GM12878 (cell line): ENCODE data around the gene CHID1. TPM values are rescaled to one million over a fixed set of nuclear protein-coding genes. Genes with fewer than 3 reads are reported as not detected.

Experiments used
- ATAC-seq: fragments of 200-7000 bp; cut with Tn5 transposase; 3 replicates; pipeline ENCODE4 v1.9.1; 2020; ENCODE audit warnings: mild to moderate bottlenecking, moderate library complexity
- BruUV-seq: library from RNA; stranded (reverse); fragments of 400-500 nt; replicated peaks from 2 replicates; lab custom pipeline; 2021; lab: Mats Ljungman, UMichigan
- CTCF ChIA-PET: fragments of 300-600 bp; sonication (Branson Sonifier 250); formaldehyde crosslinking; extraction: SDS; loops from one replicate; lab custom pipeline; 2021; ENCODE audit warnings: inconsistent platforms; lab: Yijun Ruan, JAX
- POLR2A ChIA-PET: fragments of 350-600 bp; formaldehyde crosslinking; extraction: SDS; loops from one replicate; lab custom pipeline; 2021; ENCODE audit warnings: inconsistent platforms; lab: Charles Lee
- RAD21 ChIA-PET: fragments of 300-600 bp; sonication (Branson Sonifier 250); formaldehyde crosslinking; loops from one replicate; lab custom pipeline; 2023; ENCODE audit warnings: antibody characterized with exemption; ENCODE audit not compliant: unreplicated experiment; lab: Charles Lee
- SMC1A ChIA-PET: fragments of 300-600 bp; sonication (Branson Sonifier 250); formaldehyde crosslinking; loops from one replicate; lab custom pipeline; 2023; ENCODE audit not compliant: unreplicated experiment, uncharacterized antibody; lab: Charles Lee
- DNase-seq: peaks from one replicate; pipeline ENCODE4 v3.0.0-alpha.2; 2011; ENCODE audit warnings: low read depth, low spot score
- FAIRE-seq: peaks from 3 replicates; lab custom pipeline; 2011; peaks lifted over from hg19 to GRCh38; lab: Jason Lieb, UNC
- H2AFZ ChIP-seq: 2 replicates; pipeline ENCODE4 v1.6.0; 2011; ENCODE audit warnings: low read depth, low read length, control low read depth; ENCODE audit not compliant: control insufficient read depth
- H3K27ac ChIP-seq: 2 replicates; pipeline ENCODE4 v1.5.1; 2011; ENCODE audit warnings: control low read depth; ENCODE audit not compliant: control insufficient read depth, insufficient read depth
- H3K27me3 ChIP-seq, 2 experiments: replicated peaks in 1 of 2; 2 replicates each; pipeline versions ENCODE4 v1.6.0 to v1.6.1; 2011; ENCODE audit warnings: low read length in 1 of 2; ENCODE audit not compliant: control insufficient read depth in 2 of 2, insufficient read depth in 2 of 2
- H3K36me3 ChIP-seq, 2 experiments: 2 replicates each; pipeline ENCODE4 v1.5.1; 2011; ENCODE audit warnings: low read length in 1 of 2; ENCODE audit not compliant: control insufficient read depth in 2 of 2, insufficient read depth in 2 of 2
- H3K4me1 ChIP-seq: 2 replicates; pipeline ENCODE4 v1.6.1; 2011; ENCODE audit warnings: mild to moderate bottlenecking, low read length, moderate library complexity, mixed read lengths; ENCODE audit not compliant: control insufficient read depth, insufficient read depth
- H3K4me2 ChIP-seq: 2 replicates; pipeline ENCODE4 v1.6.0; 2011; ENCODE audit warnings: control low read depth; ENCODE audit not compliant: control insufficient read depth, insufficient read depth
- H3K4me3 ChIP-seq: fragments of 200-600 bp; sonication (generic); 2 replicates; pipeline ENCODE4 v1.5.1; 2016
- H3K79me2 ChIP-seq: 2 replicates; pipeline ENCODE4 v1.6.0; 2011; ENCODE audit warnings: low read length; ENCODE audit not compliant: control insufficient read depth, insufficient read depth
- H3K9ac ChIP-seq: 2 replicates; pipeline ENCODE4 v1.8.0; 2011; ENCODE audit warnings: low read length, control low read depth, mixed read lengths; ENCODE audit not compliant: control insufficient read depth, insufficient read depth
- H3K9me3 ChIP-seq: replicated peaks from 3 replicates; pipeline ENCODE4 v1.5.1; 2011; ENCODE audit warnings: mild to moderate bottlenecking, low read length; ENCODE audit not compliant: control insufficient read depth, insufficient read depth
- H4K20me1 ChIP-seq: 2 replicates; pipeline ENCODE4 v1.6.0; 2011; ENCODE audit not compliant: control insufficient read depth, insufficient read depth
- ATF7 ChIP-seq: fragments of 450-650 bp; IDR thresholded peaks from 2 replicates; pipeline ENCODE4 v1.6.1; 2016; ENCODE audit warnings: low read depth, mild to moderate bottlenecking
- FOXM1 ChIP-seq: IDR thresholded peaks from 2 replicates; pipeline ENCODE4 v1.6.1; 2012; ENCODE audit warnings: low read depth, mild to moderate bottlenecking, inconsistent platforms, low read length, moderate library complexity
- MEF2B ChIP-seq: fragments of 450-650 bp; IDR thresholded peaks from 2 replicates; pipeline ENCODE4 v1.6.1; 2018; ENCODE audit warnings: mild to moderate bottlenecking, moderate library complexity; ENCODE audit not compliant: partially characterized antibody, poor library complexity, severe bottlenecking
- NFXL1 ChIP-seq: fragments of 450-650 bp; IDR thresholded peaks from 2 replicates; pipeline ENCODE4 v1.6.1; 2017; ENCODE audit warnings: antibody characterized with exemption, mild to moderate bottlenecking, borderline replicate concordance
- NFYA ChIP-seq: IDR thresholded peaks from 2 replicates; pipeline ENCODE4 v1.6.1; 2011; ENCODE audit warnings: low read depth, mild to moderate bottlenecking, low read length, improper control_type of control experiment, borderline replicate concordance
- PBX3 ChIP-seq: IDR thresholded peaks from 2 replicates; pipeline ENCODE4 v1.6.1; 2011; ENCODE audit warnings: mild to moderate bottlenecking, low read depth, low read length, moderate library complexity; ENCODE audit not compliant: insufficient replicate concordance
- SIX5 ChIP-seq: IDR thresholded peaks from 2 replicates; pipeline ENCODE4 v1.6.1; 2011; ENCODE audit warnings: mild to moderate bottlenecking, low read depth, low read length, moderate library complexity; ENCODE audit not compliant: severe bottlenecking
- SPI1 ChIP-seq: IDR thresholded peaks from 2 replicates; pipeline ENCODE4 v1.6.1; 2011; ENCODE audit warnings: low read depth, mild to moderate bottlenecking, low read length, moderate library complexity, borderline replicate concordance; ENCODE audit not compliant: insufficient read depth
- SRF ChIP-seq, 2 experiments: IDR thresholded peaks; 2 replicates each; pipeline ENCODE4 v1.6.1; 2011; ENCODE audit warnings: low read depth in 2 of 2, low read length in 2 of 2, mild to moderate bottlenecking in 1 of 2, moderate library complexity in 1 of 2
- WGBS: methylation state at CpG from one replicate; pipeline ENCODE4 v1.1.6; 2016; ENCODE audit warnings: low lambda C conversion rate; ENCODE audit not compliant: insufficient replicate concordance, insufficient coverage; ENCODE audit errors: missing lambda C conversion rate; 5-methylcytosine and 5-hydroxymethylcytosine counted together
- in situ Hi-C: fragments of 300-500 bp; cut with MboI; formaldehyde crosslinking; loops from 9 replicates; pipeline ENCODE4 v1.14.3; 2018; ENCODE audit warnings: mixed read lengths
- intact Hi-C: fragments of 100-400 bp; cut with micrococcal nuclease; formaldehyde crosslinking; loops from one replicate; pipeline ENCODE4 v1.14.2; 2022; ENCODE audit not compliant: unreplicated experiment
- polyA plus RNA-seq, 11 experiments: library from polyadenylated mRNA; depleted of rRNA in 4 of 11; unstranded in 6 of 11; stranded (reverse) in 5 of 11; fragments of >200 nt; fragmentation: Nextera tagmentation in 4 of 11; fragmentation: Illumina TruSeq in 1 of 11; extraction: Ambion mirVana in 4 of 11; extraction: Trizol in 1 of 11; gene quantifications; 1 replicate in 1 of 11; 2 replicates in 10 of 11; pipeline versions ENCODE4 v1.2.1 to v1.2.3, GENCODE V29; 2011 to 2016; ENCODE audit warnings: inconsistent platforms in 2 of 11, missing spikeins in 2 of 11, low read depth in 1 of 11
- total RNA-seq, 4 experiments: library from RNA; depleted of rRNA in 3 of 4; stranded (reverse); fragments of >200 nt in 3 of 4; fragmentation: Illumina TruSeq in 1 of 4; extraction: Trizol in 1 of 4; gene quantifications; 2 replicates each; pipeline versions ENCODE4 v1.2.1 to v1.2.3, GENCODE V29; 2013 to 2021
- TF ChIP-seq, protein P1 (sequence below): IDR thresholded peaks from 2 replicates; pipeline ENCODE4 v1.6.1; 2012; ENCODE audit warnings: mild to moderate bottlenecking, low read depth, low read length

CHID1 gene
- total and polyA plus RNA-seq, 10 of the 15 experiments (the other 5 are each of a cell fraction or from before 2014, with no cell fraction given): 4.8 to 75.2 (median 30.1) TPM

GRCh38 chr11:908273-908672 lies 2.3 kb downstream of the CHID1 start:
- ATAC-seq (no peak), DNase-seq (no peak), FAIRE-seq (no peak)
- 70% methylated on average over 5 of the region's 5 CpGs for WGBS
- Histone ChIP-seq H3K9ac (no peak overlapping the region), H2AFZ (no peak overlapping the region), H3K9me3 (no peaks in the 10 kb centered on the region), H3K36me3 (peaks cover 3 to 5% of the 10 kb centered on the region in 2 experiments), H4K20me1 (no peaks in the 10 kb centered on the region), H3K4me1 (peaks cover 23% of the 10 kb centered on the region), H3K27ac (no peak overlapping the region), H3K79me2 (peaks cover 19% of the 10 kb centered on the region), H3K4me2 (peak overlapping the region; percentile 55), H3K4me3 (no peak overlapping the region), H3K27me3 (no peaks in the 10 kb centered on the region)
- SMC1A ChIA-PET: no interaction called here
- in situ Hi-C loops (no loop called here), intact Hi-C loops (no loop called here)
- RAD21 ChIA-PET: no interaction called here
- POLR2A ChIA-PET: no interaction called here
- CTCF ChIA-PET: no interaction called here
- BruUV-seq: no TSS peak
- no peak for TF ChIP-seq NFYA
- TF ChIP-seq, protein P1, sequence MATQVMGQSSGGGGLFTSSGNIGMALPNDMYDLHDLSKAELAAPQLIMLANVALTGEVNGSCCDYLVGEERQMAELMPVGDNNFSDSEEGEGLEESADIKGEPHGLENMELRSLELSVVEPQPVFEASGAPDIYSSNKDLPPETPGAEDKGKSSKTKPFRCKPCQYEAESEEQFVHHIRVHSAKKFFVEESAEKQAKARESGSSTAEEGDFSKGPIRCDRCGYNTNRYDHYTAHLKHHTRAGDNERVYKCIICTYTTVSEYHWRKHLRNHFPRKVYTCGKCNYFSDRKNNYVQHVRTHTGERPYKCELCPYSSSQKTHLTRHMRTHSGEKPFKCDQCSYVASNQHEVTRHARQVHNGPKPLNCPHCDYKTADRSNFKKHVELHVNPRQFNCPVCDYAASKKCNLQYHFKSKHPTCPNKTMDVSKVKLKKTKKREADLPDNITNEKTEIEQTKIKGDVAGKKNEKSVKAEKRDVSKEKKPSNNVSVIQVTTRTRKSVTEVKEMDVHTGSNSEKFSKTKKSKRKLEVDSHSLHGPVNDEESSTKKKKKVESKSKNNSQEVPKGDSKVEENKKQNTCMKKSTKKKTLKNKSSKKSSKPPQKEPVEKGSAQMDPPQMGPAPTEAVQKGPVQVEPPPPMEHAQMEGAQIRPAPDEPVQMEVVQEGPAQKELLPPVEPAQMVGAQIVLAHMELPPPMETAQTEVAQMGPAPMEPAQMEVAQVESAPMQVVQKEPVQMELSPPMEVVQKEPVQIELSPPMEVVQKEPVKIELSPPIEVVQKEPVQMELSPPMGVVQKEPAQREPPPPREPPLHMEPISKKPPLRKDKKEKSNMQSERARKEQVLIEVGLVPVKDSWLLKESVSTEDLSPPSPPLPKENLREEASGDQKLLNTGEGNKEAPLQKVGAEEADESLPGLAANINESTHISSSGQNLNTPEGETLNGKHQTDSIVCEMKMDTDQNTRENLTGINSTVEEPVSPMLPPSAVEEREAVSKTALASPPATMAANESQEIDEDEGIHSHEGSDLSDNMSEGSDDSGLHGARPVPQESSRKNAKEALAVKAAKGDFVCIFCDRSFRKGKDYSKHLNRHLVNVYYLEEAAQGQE: peak; percentile 55; the same call in 1 of the 2 replicates
- TF ChIP-seq, all 136 proteins: peak for 1

DNA sequence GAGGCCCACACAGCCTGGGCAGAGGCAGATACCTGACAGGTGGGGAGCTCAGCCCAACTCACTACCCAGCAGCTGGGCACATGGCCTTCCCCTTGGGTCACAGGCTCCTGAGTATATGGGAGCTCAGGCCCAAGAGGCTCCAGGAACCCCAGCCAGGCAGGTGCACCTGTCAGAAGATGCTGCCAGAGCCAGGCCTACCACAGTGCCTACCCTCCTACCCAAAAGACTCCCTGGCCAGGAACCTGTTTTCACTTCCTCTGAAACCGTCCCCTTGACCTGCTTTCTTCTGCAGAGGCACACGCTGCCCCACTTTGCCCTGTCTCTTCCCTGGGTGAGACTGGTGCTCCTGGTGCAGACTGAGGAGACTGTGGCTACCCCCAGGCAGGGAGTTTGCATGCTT lies 2.9 kb downstream of the CHID1 start:
- ChIA-PET POLR2A (interaction anchor here (0.6 kb wide), 1 partner anchor 32 kb away, joined by 3 read pairs; no protein-coding TSS in a partner anchor), CTCF (interaction anchor here (1.4 kb wide), 1 partner anchor 17 kb away, joined by 3 read pairs; no protein-coding TSS in a partner anchor), RAD21 (no interaction called here), SMC1A (no interaction called here)
- peaks cover 23% of the 10 kb centered on the region for H3K4me1 ChIP-seq
- FAIRE-seq (no peak), DNase-seq (peak; percentile 5), ATAC-seq (peak; percentile 34)
- in situ Hi-C loops (no loop called here), intact Hi-C loops (no loop called here)
- TF ChIP-seq SRF (IDR thresholded peaks at IDR 0.05; ENCODE audit: low read depth in 2 of 2, low read length in 2 of 2) (no peak), SPI1 (peak; percentile 85), ATF7 (no peak), MEF2B (no peak), FOXM1 (no peak), NFXL1 (no peak), SIX5 (no peak), PBX3 (no peak)
- no TSS peak for BruUV-seq
- H3K27ac ChIP-seq: no peak overlapping the region
- H3K9me3 ChIP-seq: no peaks in the 10 kb centered on the region
- H2AFZ ChIP-seq: no peak overlapping the region
- no peak overlapping the region for H3K4me2 ChIP-seq
- no peak overlapping the region for H3K4me3 ChIP-seq
- H4K20me1 ChIP-seq: no peaks in the 10 kb centered on the region
- H3K9ac ChIP-seq: no peak overlapping the region
- H3K79me2 ChIP-seq: peaks cover 19% of the 10 kb centered on the region
- H3K36me3 ChIP-seq: peaks cover 5 to 6% of the 10 kb centered on the region in 2 experiments
- 3% methylated on average over 2 of the region's 2 CpGs for WGBS
- H3K27me3 ChIP-seq: no peaks in the 10 kb centered on the region
